Testis (tissue), 3 donors: Measurements from ENCODE around the gene OR10J4. TPM values are rescaled to one million over a fixed set of nuclear protein-coding genes. Genes with fewer than 3 reads are reported as not detected.

ENCODE experiments used
- DNase-seq: peaks from one replicate; pipeline ENCODE4 v3.0.0-alpha.2; 2019
- H3K27ac ChIP-seq, 2 donors: fragments of 200-600 bp; sonication (generic); one replicate each; pipeline ENCODE4 v1.5.1; 2019
- H3K27me3 ChIP-seq: fragments of 200-600 bp; sonication (generic); one replicate; pipeline ENCODE4 v1.5.1; 2019
- H3K36me3 ChIP-seq: fragments of 200-600 bp; sonication (generic); one replicate; pipeline ENCODE4 v1.5.1; 2017; ENCODE audit warnings: low read depth; ENCODE audit errors: missing control alignments
- H3K4me1 ChIP-seq: fragments of 200-600 bp; sonication (generic); one replicate; pipeline ENCODE4 v1.5.1; 2019
- H3K4me3 ChIP-seq, 2 donors: fragments of 200-600 bp; sonication (generic); one replicate each; pipeline ENCODE4 v1.5.1; 2017 to 2019
- H3K9me3 ChIP-seq: fragments of 200-600 bp; sonication (generic); one replicate; pipeline ENCODE4 v1.5.1; 2017
- CTCF ChIP-seq, 3 experiments: fragments of 450-650 bp in 2 of 3; fragments of 200-600 bp in 1 of 3; sonication (generic) in 1 of 3; IDR thresholded peaks; one replicate each; pipeline ENCODE4 v1.5.1; 2016 to 2019; ENCODE audit warnings: antibody characterized with exemption in 3 of 3, mild to moderate bottlenecking in 2 of 3, moderate library complexity in 1 of 3
- POLR2A ChIP-seq: fragments of 450-650 bp; IDR thresholded peaks from one replicate; pipeline ENCODE4 v1.6.1; 2017; ENCODE audit warnings: antibody characterized with exemption, mild to moderate bottlenecking, moderate library complexity
- WGBS, 2 donors: methylation state at CpG; one replicate each; pipeline ENCODE4 v1.1.5; 2018; 5-methylcytosine and 5-hydroxymethylcytosine counted together
- intact Hi-C: fragments of 100-400 bp; cut with DNase I; formaldehyde crosslinking; loops from one replicate; pipeline ENCODE4 v1.15.1; 2023; ENCODE audit warnings: low total_unique reads
- polyA plus RNA-seq: library from polyadenylated mRNA; stranded (reverse); fragments of 350-450 nt; fragmentation: Illumina TruSeq; extraction: RNeasy Lipid Tissue Mini Kit (QIAGEN cat#74804); gene quantifications from one replicate; pipeline ENCODE4 v1.2.3, GENCODE V29; 2014; ENCODE audit warnings: low read depth, low replicate concordance; ENCODE audit not compliant: insufficient read depth
- total RNA-seq, 2 donors: library from RNA; depleted of rRNA; stranded (reverse); fragments of >200 nt; gene quantifications; one replicate each; pipeline ENCODE4 v1.2.3, GENCODE V29; 2016

The OR10J4 gene
- total and polyA plus RNA-seq, 3 donors from 2014 or later: 0.87 TPM; not detected in 2

GRCh38 chr1:159429074-159429861, 2.7 kb upstream of the OR10J4 start:
- DNase-seq: no peak
- 83 to 86% methylated on average over 4 of the region's 4 CpGs for WGBS, 2 donors

GRCh38 chr1:159430985-159431384, 1.0 kb upstream of the OR10J4 start:
- no peaks in the 10 kb centered on the region for H3K36me3 ChIP-seq
- intact Hi-C loops: no loop called here
- 85 to 89% methylated on average over 6 of the region's 6 CpGs for WGBS, 2 donors
- no peaks in the 10 kb centered on the region for H3K27me3 ChIP-seq
- no peak for DNase-seq
- TF ChIP-seq POLR2A: no peak
- no peak for TF ChIP-seq CTCF (IDR thresholded peaks at IDR 0.05)
- H3K4me3 ChIP-seq: no peak overlapping the region
- H3K27ac ChIP-seq: no peak overlapping the region
- H3K4me1 ChIP-seq: no peaks in the 10 kb centered on the region
- H3K9me3 ChIP-seq: no peaks in the 10 kb centered on the region

More at GRCh38 chr1:159429074-159429861, 2.7 kb upstream of the OR10J4 start:
- TF ChIP-seq CTCF (IDR thresholded peaks at IDR 0.05): no peak
- TF ChIP-seq POLR2A: no peak
- Histone ChIP-seq H3K9me3 (no peaks in the 10 kb centered on the region), H3K4me3 (no peak overlapping the region), H3K4me1 (no peaks in the 10 kb centered on the region), H3K36me3 (no peaks in the 10 kb centered on the region), H3K27me3 (no peaks in the 10 kb centered on the region), H3K27ac (no peak overlapping the region)
- intact Hi-C loops: no loop called here

GRCh38 chr1:159436469-159436868, 4.5 kb downstream of the OR10J4 start:
- Histone ChIP-seq H3K36me3 (no peaks in the 10 kb centered on the region), H3K4me3 (no peak overlapping the region), H3K9me3 (no peaks in the 10 kb centered on the region), H3K27me3 (no peaks in the 10 kb centered on the region), H3K4me1 (no peaks in the 10 kb centered on the region), H3K27ac (no peak overlapping the region)
- DNase-seq: no peak
- WGBS, 2 donors: 41 to 51% methylated on average over 4 of the region's 4 CpGs
- TF ChIP-seq POLR2A (no peak), CTCF (IDR thresholded peaks at IDR 0.05) (no peak)
- intact Hi-C loops: no loop called here

GRCh38 chr1:159439422-159439821, 7.4 kb downstream of the OR10J4 start, which contains the start of gene OR10J1:
Gene OR10J1 (plus strand): TSS chr1:159439722. CDS start chr1:159439792, 70 bp downstream.
- H3K27me3 ChIP-seq: no peaks in the 10 kb centered on the region
- TF ChIP-seq CTCF (IDR thresholded peaks at IDR 0.05): no peak
- TF ChIP-seq POLR2A: no peak

GRCh38 chr1:159441360-159441759, 9.4 kb downstream of the OR10J4 start:
- no peaks in the 10 kb centered on the region for H3K27me3 ChIP-seq
- H3K36me3 ChIP-seq: no peaks in the 10 kb centered on the region
- H3K9me3 ChIP-seq: no peaks in the 10 kb centered on the region
- H3K4me1 ChIP-seq: no peaks in the 10 kb centered on the region
- intact Hi-C loops: no loop called here
- no peak overlapping the region for H3K4me3 ChIP-seq
- DNase-seq: no peak
- no peak overlapping the region for H3K27ac ChIP-seq
- TF ChIP-seq CTCF (IDR thresholded peaks at IDR 0.05): no peak
- TF ChIP-seq POLR2A: no peak

More at GRCh38 chr1:159439422-159439821, 7.4 kb downstream of the OR10J4 start, which contains the start of gene OR10J1:
- no peaks in the 10 kb centered on the region for H3K4me1 ChIP-seq
- DNase-seq: no peak
- H3K27ac ChIP-seq: no peak within 1 kb of the TSS
- H3K4me3 ChIP-seq: no peak within 1 kb of the TSS
- intact Hi-C loops: no loop called here
- H3K36me3 ChIP-seq: no peaks in the 10 kb centered on the region
- no peaks in the 10 kb centered on the region for H3K9me3 ChIP-seq
